Calu3 (cell line): ENCODE results near the gene RNF121. TPM values are rescaled to one million over a fixed set of nuclear protein-coding genes. Genes with fewer than 3 reads are reported as not detected.

Source experiments
- BruUV-seq: library from RNA; stranded (reverse); fragments of 400-500 nt; replicated peaks from 2 replicates; lab custom pipeline; 2021; lab: Mats Ljungman, UMichigan
- CTCF ChIA-PET: fragments of 300-600 bp; sonication (Branson Sonifier 250); formaldehyde crosslinking; loops from one replicate; lab custom pipeline; 2022; ENCODE audit warnings: antibody characterized with exemption; lab: Charles Lee
- DNase-seq: peaks from one replicate; pipeline ENCODE4 v3.0.0; 2022
- H3K27ac Mint-ChIP-seq: one replicate; pipeline ENCODE4 v1.8.0; 2022; ENCODE audit warnings: mixed read lengths; ENCODE audit not compliant: unreplicated experiment
- H3K27me3 Mint-ChIP-seq: one replicate; pipeline ENCODE4 v1.8.0; 2022; ENCODE audit warnings: mixed read lengths; ENCODE audit not compliant: unreplicated experiment
- H3K36me3 Mint-ChIP-seq: one replicate; pipeline ENCODE4 v1.8.0; 2022; ENCODE audit warnings: mild to moderate bottlenecking, moderate library complexity, mixed read lengths; ENCODE audit not compliant: insufficient read depth, unreplicated experiment
- H3K4me1 Mint-ChIP-seq: one replicate; pipeline ENCODE4 v1.8.0; 2022; ENCODE audit warnings: mild to moderate bottlenecking, low read depth, mixed read lengths; ENCODE audit not compliant: unreplicated experiment
- H3K4me3 Mint-ChIP-seq: one replicate; pipeline ENCODE4 v1.8.0; 2022; ENCODE audit warnings: mild to moderate bottlenecking, low read depth, moderate library complexity, mixed read lengths; ENCODE audit not compliant: unreplicated experiment
- H3K9me3 Mint-ChIP-seq: one replicate; pipeline ENCODE4 v1.8.0; 2022; ENCODE audit warnings: low read depth, mixed read lengths; ENCODE audit not compliant: unreplicated experiment
- intact Hi-C: fragments of 100-400 bp; cut with micrococcal nuclease; formaldehyde crosslinking; loops from one replicate; pipeline ENCODE4 v1.10.0; 2022; ENCODE audit not compliant: unreplicated experiment
- total RNA-seq: library from RNA; stranded (reverse); gene quantifications from 2 replicates; pipeline ENCODE4 v1.2.3, GENCODE V29; 2022
- TF ChIP-seq, protein P1 (sequence below): fragments of 200-600 bp; IDR thresholded peaks from one replicate; pipeline ENCODE4 v1.8.0; 2022; ENCODE audit warnings: antibody characterized with exemption; ENCODE audit not compliant: unreplicated experiment

Gene RNF121
- total RNA-seq, 1 experiment from 2014 or later = 51.7 TPM

- DNase-seq = no peak
- Mint-ChIP-seq H3K36me3 (peaks cover 27% of the 10 kb centered on the region), H3K4me3 (peak overlapping the region; percentile 88), H3K27ac (no peak overlapping the region), H3K4me1 (peaks cover 30% of the 10 kb centered on the region), H3K9me3 (no peaks in the 10 kb centered on the region), H3K27me3 (no peaks in the 10 kb centered on the region)
- BruUV-seq = no TSS peak
- TF ChIP-seq, protein P1, sequence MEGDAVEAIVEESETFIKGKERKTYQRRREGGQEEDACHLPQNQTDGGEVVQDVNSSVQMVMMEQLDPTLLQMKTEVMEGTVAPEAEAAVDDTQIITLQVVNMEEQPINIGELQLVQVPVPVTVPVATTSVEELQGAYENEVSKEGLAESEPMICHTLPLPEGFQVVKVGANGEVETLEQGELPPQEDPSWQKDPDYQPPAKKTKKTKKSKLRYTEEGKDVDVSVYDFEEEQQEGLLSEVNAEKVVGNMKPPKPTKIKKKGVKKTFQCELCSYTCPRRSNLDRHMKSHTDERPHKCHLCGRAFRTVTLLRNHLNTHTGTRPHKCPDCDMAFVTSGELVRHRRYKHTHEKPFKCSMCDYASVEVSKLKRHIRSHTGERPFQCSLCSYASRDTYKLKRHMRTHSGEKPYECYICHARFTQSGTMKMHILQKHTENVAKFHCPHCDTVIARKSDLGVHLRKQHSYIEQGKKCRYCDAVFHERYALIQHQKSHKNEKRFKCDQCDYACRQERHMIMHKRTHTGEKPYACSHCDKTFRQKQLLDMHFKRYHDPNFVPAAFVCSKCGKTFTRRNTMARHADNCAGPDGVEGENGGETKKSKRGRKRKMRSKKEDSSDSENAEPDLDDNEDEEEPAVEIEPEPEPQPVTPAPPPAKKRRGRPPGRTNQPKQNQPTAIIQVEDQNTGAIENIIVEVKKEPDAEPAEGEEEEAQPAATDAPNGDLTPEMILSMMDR = no peak
- CTCF ChIA-PET = no interaction called here
- intact Hi-C loops = no loop called here
Measured at GRCh38 chr11:71930556-71931244, 1.9 kb downstream of the RNF121 start.

DNA sequence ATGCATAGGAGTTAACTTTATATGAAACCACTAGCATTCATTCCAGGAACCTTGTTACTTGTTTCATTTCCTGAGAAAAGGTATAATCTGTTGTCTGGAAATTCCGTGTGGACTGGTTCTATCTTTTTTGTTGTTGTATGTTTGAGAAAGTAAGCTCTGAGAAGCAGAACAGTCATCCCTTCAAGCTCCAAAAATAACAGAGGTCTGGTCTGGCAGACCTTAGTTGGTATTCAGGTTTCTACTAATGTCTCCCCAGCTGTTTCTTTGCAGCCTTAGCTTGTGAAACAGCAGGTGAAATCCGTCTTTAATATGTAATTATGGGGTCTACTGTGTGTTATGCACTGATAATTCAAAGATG, 2.4 kb downstream of the RNF121 start:
- no peak for DNase-seq
- TSS peak; percentile 24 for BruUV-seq
- CTCF ChIA-PET = no interaction called here
- Mint-ChIP-seq H3K27me3 (no peaks in the 10 kb centered on the region), H3K9me3 (no peaks in the 10 kb centered on the region), H3K36me3 (peaks cover 27% of the 10 kb centered on the region), H3K27ac (no peak overlapping the region), H3K4me3 (no peak overlapping the region), H3K4me1 (peaks cover 30% of the 10 kb centered on the region)
- TF ChIP-seq, protein P1 = no peak
- intact Hi-C loops = no loop called here

- Mint-ChIP-seq H3K27ac (no peak overlapping the region), H3K27me3 (no peaks in the 10 kb centered on the region), H3K36me3 (peaks cover 15% of the 10 kb centered on the region), H3K4me3 (no peak overlapping the region), H3K4me1 (peaks cover 30% of the 10 kb centered on the region), H3K9me3 (no peaks in the 10 kb centered on the region)
- no TSS peak for BruUV-seq
- TF ChIP-seq, protein P1 = no peak
- intact Hi-C loops = no loop called here
- CTCF ChIA-PET = no interaction called here
- no peak for DNase-seq
Measured at GRCh38 chr11:71933141-71933933, 4.5 kb downstream of the RNF121 start.

GRCh38 chr11:71934213-71934612, 5.4 kb downstream of the RNF121 start:
- TF ChIP-seq, protein P1 = no peak
- intact Hi-C loops = no loop called here
- H3K4me1 Mint-ChIP-seq = peaks cover 30% of the 10 kb centered on the region
- H3K27ac Mint-ChIP-seq = no peak overlapping the region
- no peaks in the 10 kb centered on the region for H3K27me3 Mint-ChIP-seq
- no peak overlapping the region for H3K4me3 Mint-ChIP-seq
- no peaks in the 10 kb centered on the region for H3K9me3 Mint-ChIP-seq
- H3K36me3 Mint-ChIP-seq = peaks cover 6% of the 10 kb centered on the region
- no peak for DNase-seq
- no TSS peak for BruUV-seq
- CTCF ChIA-PET = no interaction called here
